Endothelial cell of umbilical vein (primary cell): Measurements from ENCODE around the gene ANKRD35.

Source experiments
- EZH2 ChIP-seq: IDR thresholded peaks from 2 replicates; pipeline ENCODE4 v1.6.1; 2012; ENCODE audit warnings: borderline replicate concordance, low read depth, mild to moderate bottlenecking, moderate library complexity, low read length, inconsistent platforms; ENCODE audit not compliant: severe bottlenecking
- FOS ChIP-seq: IDR thresholded peaks from 2 replicates; pipeline ENCODE4 v1.6.1; 2011; ENCODE audit warnings: mild to moderate bottlenecking, low read length, moderate library complexity, borderline replicate concordance; ENCODE audit not compliant: insufficient read depth
- GATA2 ChIP-seq: IDR thresholded peaks from 2 replicates; pipeline ENCODE4 v1.7.0; 2011; ENCODE audit warnings: low read depth, mild to moderate bottlenecking, moderate library complexity, mixed read lengths, low read length; ENCODE audit not compliant: insufficient read length, insufficient read depth
- MYC ChIP-seq: IDR thresholded peaks from one replicate; pipeline ENCODE4 v1.6.1; 2011; ENCODE audit warnings: mild to moderate bottlenecking, low read depth, low read length
- POLR2A ChIP-seq: IDR thresholded peaks from 2 replicates; pipeline ENCODE4 v1.6.1; 2012; ENCODE audit warnings: low read depth, mild to moderate bottlenecking, control low read depth, low read length
- POLR2AphosphoS5 ChIP-seq: IDR thresholded peaks from 2 replicates; pipeline ENCODE4 v1.6.1; 2012; ENCODE audit warnings: low read depth, mild to moderate bottlenecking, control low read depth, low read length, moderate library complexity; ENCODE audit not compliant: insufficient read depth
- TF ChIP-seq, protein P1 (sequence below), 2 donors: IDR thresholded peaks; 1 replicate in 1 of 2; 2 replicates in 1 of 2; pipeline ENCODE4 v1.5.1; 2011; ENCODE audit warnings: low read length in 2 of 2, mild to moderate bottlenecking in 2 of 2, moderate library complexity in 2 of 2, control low read depth in 1 of 2, inconsistent platforms in 1 of 2, low read depth in 1 of 2; ENCODE audit not compliant: insufficient read depth in 1 of 2; ENCODE audit errors: extremely low read depth in 1 of 2
- TF ChIP-seq, protein P2 (sequence below): IDR thresholded peaks from 2 replicates; pipeline ENCODE4 v1.6.1; 2011; ENCODE audit not compliant: insufficient read depth, insufficient read length

DNA sequence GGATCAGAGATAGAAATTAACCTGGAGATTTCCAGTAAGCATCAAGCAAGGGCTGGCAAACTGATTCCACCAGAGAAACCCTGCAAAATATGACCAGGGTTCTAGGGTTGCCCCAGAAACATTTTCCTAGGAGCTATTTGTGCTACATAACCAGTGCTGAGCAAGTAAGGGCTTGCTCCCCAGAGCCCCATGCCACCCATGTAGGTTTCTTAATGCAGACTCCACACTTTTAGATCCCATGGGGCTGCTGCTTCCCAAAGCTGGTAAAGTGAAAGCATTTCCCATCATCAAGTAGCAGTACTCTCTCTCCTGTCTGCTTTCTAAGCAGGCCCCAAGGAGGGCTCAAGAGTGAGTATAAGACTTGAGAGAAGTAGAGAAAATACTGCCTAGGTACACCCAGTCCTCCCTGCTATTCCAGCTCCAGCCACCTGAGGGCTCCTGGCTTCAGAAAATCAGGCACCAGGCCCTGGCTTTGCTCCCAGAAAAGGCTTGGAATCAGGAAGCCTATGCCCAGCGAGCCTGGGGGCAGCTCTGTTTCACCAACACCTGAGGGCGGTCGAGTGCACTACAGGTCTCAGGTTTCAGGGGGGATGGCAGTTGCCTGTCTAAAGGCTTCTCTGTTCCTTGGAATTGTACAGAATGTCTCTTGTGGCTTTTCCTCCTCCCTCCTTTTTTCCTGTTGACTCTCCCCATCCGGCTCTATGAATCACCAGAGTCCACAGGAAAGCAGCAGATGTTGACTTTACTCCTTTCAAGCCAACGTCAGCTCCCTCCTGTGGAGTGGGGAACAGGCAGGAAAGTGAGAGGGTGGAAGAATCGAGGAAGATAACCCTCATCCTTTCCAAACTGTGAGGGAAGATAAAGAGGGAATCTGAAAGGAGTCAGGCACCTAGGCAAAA, 6.2 kb upstream of the ANKRD35 start:
- peak; percentile 71 for TF ChIP-seq POLR2A
- TF ChIP-seq POLR2AphosphoS5: peak; percentile 96
- TF ChIP-seq, protein P1, sequence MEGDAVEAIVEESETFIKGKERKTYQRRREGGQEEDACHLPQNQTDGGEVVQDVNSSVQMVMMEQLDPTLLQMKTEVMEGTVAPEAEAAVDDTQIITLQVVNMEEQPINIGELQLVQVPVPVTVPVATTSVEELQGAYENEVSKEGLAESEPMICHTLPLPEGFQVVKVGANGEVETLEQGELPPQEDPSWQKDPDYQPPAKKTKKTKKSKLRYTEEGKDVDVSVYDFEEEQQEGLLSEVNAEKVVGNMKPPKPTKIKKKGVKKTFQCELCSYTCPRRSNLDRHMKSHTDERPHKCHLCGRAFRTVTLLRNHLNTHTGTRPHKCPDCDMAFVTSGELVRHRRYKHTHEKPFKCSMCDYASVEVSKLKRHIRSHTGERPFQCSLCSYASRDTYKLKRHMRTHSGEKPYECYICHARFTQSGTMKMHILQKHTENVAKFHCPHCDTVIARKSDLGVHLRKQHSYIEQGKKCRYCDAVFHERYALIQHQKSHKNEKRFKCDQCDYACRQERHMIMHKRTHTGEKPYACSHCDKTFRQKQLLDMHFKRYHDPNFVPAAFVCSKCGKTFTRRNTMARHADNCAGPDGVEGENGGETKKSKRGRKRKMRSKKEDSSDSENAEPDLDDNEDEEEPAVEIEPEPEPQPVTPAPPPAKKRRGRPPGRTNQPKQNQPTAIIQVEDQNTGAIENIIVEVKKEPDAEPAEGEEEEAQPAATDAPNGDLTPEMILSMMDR (IDR thresholded peaks at IDR 0.05; ENCODE audit: extremely low read depth in 1 of 2, insufficient read depth in 1 of 2, low read depth in 1 of 2, low read length in 2 of 2): peak; percentile 91 to 99
- TF ChIP-seq GATA2: peak; percentile 58
- TF ChIP-seq, protein P2, sequence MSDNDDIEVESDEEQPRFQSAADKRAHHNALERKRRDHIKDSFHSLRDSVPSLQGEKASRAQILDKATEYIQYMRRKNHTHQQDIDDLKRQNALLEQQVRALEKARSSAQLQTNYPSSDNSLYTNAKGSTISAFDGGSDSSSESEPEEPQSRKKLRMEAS: no peak
- TF ChIP-seq EZH2: no peak
- TF ChIP-seq FOS: peak; percentile 98
- no peak for TF ChIP-seq MYC
